Measurements from ENCODE around the gene MITF. TPM values are rescaled to one million over a fixed set of nuclear protein-coding genes. Genes with fewer than 3 reads are reported as not detected.
A peak's percentile ranks its signal among the peaks of the same experiment; 100 is the strongest.
"Not testable (repeated sequence)": the region's sequence is repeated elsewhere in the genome, so short reads cannot be mapped to it uniquely, and the experiment has no call there.

MITF gene
- total RNA-seq, 4 donors from 2014 or later = 71.1 to 139 (median 109) TPM

- ATAC-seq (no peak), DNase-seq (no peak)
- in situ Hi-C loops (cut with MboI; ENCODE audit: low sequenced_read_pairs in 4 of 4) (no loop called here), intact Hi-C loops (cut with DNase I; ENCODE audit: low total_unique reads) (no loop called here)
- no peak overlapping the region for H3K27ac ChIP-seq
- H3K4me3 ChIP-seq = no peak overlapping the region
- H3K4me1 ChIP-seq = peaks cover 0 to 9% of the 10 kb centered on the region in 2 donors
- TF ChIP-seq, protein P1, sequence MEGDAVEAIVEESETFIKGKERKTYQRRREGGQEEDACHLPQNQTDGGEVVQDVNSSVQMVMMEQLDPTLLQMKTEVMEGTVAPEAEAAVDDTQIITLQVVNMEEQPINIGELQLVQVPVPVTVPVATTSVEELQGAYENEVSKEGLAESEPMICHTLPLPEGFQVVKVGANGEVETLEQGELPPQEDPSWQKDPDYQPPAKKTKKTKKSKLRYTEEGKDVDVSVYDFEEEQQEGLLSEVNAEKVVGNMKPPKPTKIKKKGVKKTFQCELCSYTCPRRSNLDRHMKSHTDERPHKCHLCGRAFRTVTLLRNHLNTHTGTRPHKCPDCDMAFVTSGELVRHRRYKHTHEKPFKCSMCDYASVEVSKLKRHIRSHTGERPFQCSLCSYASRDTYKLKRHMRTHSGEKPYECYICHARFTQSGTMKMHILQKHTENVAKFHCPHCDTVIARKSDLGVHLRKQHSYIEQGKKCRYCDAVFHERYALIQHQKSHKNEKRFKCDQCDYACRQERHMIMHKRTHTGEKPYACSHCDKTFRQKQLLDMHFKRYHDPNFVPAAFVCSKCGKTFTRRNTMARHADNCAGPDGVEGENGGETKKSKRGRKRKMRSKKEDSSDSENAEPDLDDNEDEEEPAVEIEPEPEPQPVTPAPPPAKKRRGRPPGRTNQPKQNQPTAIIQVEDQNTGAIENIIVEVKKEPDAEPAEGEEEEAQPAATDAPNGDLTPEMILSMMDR (IDR thresholded peaks at IDR 0.05 in 4 of 5, conservative IDR thresholded peaks at IDR 0.05 in 1 of 5) = no peak
- no peak for TF ChIP-seq POLR2A (IDR thresholded peaks at IDR 0.05)
- H3K36me3 ChIP-seq = no peaks in the 10 kb centered on the region
- H3K27me3 ChIP-seq = no peaks in the 10 kb centered on the region
- H3K9me3 ChIP-seq = no peaks in the 10 kb centered on the region
Measured at GRCh38 chr3:69913422-69913821, 174.2 kb downstream of the MITF start.

GRCh38 chr3:69914395-69914794 is 175.1 kb downstream of the MITF start:
- in situ Hi-C loops (cut with MboI; ENCODE audit: low sequenced_read_pairs in 4 of 4) (no loop called here), intact Hi-C loops (cut with DNase I; ENCODE audit: low total_unique reads) (no loop called here)
- Histone ChIP-seq H3K36me3 (no peaks in the 10 kb centered on the region), H3K4me1 (peaks cover 0 to 9% of the 10 kb centered on the region in 2 donors), H3K4me3 (no peak overlapping the region), H3K27ac (no peak overlapping the region), H3K27me3 (no peaks in the 10 kb centered on the region), H3K9me3 (no peaks in the 10 kb centered on the region)
- DNase-seq = no peak
- no peak for ATAC-seq
- no peak for TF ChIP-seq POLR2A (IDR thresholded peaks at IDR 0.05)
- TF ChIP-seq, protein P1 (IDR thresholded peaks at IDR 0.05 in 4 of 5, conservative IDR thresholded peaks at IDR 0.05 in 1 of 5) = no peak

GRCh38 chr3:69915726-69916125 is 176.5 kb downstream of the MITF start:
- Histone ChIP-seq H3K27ac (no peak overlapping the region), H3K4me1 (peaks cover 0 to 9% of the 10 kb centered on the region in 2 donors), H3K4me3 (no peak overlapping the region), H3K27me3 (no peaks in the 10 kb centered on the region), H3K36me3 (no peaks in the 10 kb centered on the region), H3K9me3 (no peaks in the 10 kb centered on the region)
- ATAC-seq (no peak), DNase-seq (no peak)
- intact Hi-C loops (cut with DNase I; ENCODE audit: low total_unique reads) (no loop called here), in situ Hi-C loops (cut with MboI; ENCODE audit: low sequenced_read_pairs in 4 of 4) (no loop called here)
- TF ChIP-seq, protein P1 (IDR thresholded peaks at IDR 0.05 in 4 of 5, conservative IDR thresholded peaks at IDR 0.05 in 1 of 5) = no peak
- TF ChIP-seq POLR2A (IDR thresholded peaks at IDR 0.05) = no peak

DNA sequence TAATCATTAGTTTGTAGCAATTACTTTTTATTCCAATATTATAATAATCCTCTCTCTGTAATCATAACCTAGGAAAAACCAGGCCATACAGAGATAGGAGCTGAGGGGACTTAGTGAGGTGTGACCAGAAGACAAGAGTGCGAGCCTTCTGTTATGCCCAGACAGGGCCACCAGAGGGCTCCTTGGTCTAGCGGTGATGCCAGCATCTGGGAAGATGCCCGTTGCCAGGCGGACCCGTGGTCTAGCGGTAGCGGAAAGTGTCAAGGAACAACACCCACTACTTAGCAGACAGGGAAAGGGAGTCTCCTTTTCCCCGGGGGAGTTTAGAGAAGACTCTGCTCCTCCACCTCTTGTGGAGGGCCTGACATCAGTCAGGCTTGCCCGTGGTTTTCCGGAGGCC is 180.7 kb downstream of the MITF start:
- in situ Hi-C loops (cut with MboI; ENCODE audit: low sequenced_read_pairs in 4 of 4); H3K27ac ChIP-seq; ATAC-seq; H3K9me3 ChIP-seq; DNase-seq; H3K4me3 ChIP-seq; H3K27me3 ChIP-seq; intact Hi-C loops (cut with DNase I; ENCODE audit: low total_unique reads); H3K36me3 ChIP-seq: not testable (repeated sequence)
- TF ChIP-seq, protein P1 (IDR thresholded peaks at IDR 0.05 in 4 of 5, conservative IDR thresholded peaks at IDR 0.05 in 1 of 5) = peak in 1 of 5 experiments; percentile 17
- H3K4me1 ChIP-seq = peaks cover 0 to 13% of the 10 kb centered on the region in 2 donors

- no peak for ATAC-seq
- no peaks in the 10 kb centered on the region for H3K36me3 ChIP-seq
- in situ Hi-C loops (cut with MboI; ENCODE audit: low sequenced_read_pairs in 4 of 4) = no loop called here
- TF ChIP-seq, protein P1 (IDR thresholded peaks at IDR 0.05 in 4 of 5, conservative IDR thresholded peaks at IDR 0.05 in 1 of 5) = no peak
- no peak for TF ChIP-seq POLR2A (IDR thresholded peaks at IDR 0.05)
- peaks cover 0 to 11% of the 10 kb centered on the region in 2 donors for H3K4me1 ChIP-seq
- no peaks in the 10 kb centered on the region for H3K9me3 ChIP-seq
- intact Hi-C loops (cut with DNase I; ENCODE audit: low total_unique reads) = no loop called here
- H3K27ac ChIP-seq = no peak overlapping the region
- H3K4me3 ChIP-seq = no peak overlapping the region
- no peaks in the 10 kb centered on the region for H3K27me3 ChIP-seq
- DNase-seq = no peak
Measured at GRCh38 chr3:69921651-69922050, 182.4 kb downstream of the MITF start.

Measured in gastrocnemius medialis (tissue), 4 donors.